GM19023 (cell line): ENCODE data around the gene GRPEL2.
"Not testable (repeated sequence)": the region's sequence is repeated elsewhere in the genome, so short reads cannot be mapped to it uniquely, and the experiment has no call there.

ENCODE experiments used
- ATAC-seq: cut with Tn5 transposase; IDR thresholded peaks from one replicate; pipeline ENCODE4 v1.9.1; 2021; ENCODE audit warnings: mild to moderate bottlenecking, moderate library complexity; ENCODE audit not compliant: unreplicated experiment

GRPEL2 gene

GRCh38 chr5:149391524-149391923 is 46.2 kb downstream of the GRPEL2 start:
- ATAC-seq = no peak

- ATAC-seq = no peak
These were observed 47.4 kb downstream of the GRPEL2 start for GRCh38 chr5:149392718-149393117.

GRCh38 chr5:149394996-149395395 is 49.7 kb downstream of the GRPEL2 start:
- not testable (repeated sequence) for ATAC-seq

- ATAC-seq = no peak
These were observed 52.2 kb downstream of the GRPEL2 start for GRCh38 chr5:149397530-149397929.

- not testable (repeated sequence) for ATAC-seq
These were observed 53.5 kb downstream of the GRPEL2 start for GRCh38 chr5:149398747-149399266.

- no peak for ATAC-seq
These were observed 54.5 kb downstream of the GRPEL2 start for GRCh38 chr5:149399775-149400174.

- no peak for ATAC-seq
These were observed 55.0 kb downstream of the GRPEL2 start for GRCh38 chr5:149400304-149400703.

- ATAC-seq = no peak
These were observed 55.8 kb downstream of the GRPEL2 start for GRCh38 chr5:149401051-149401450.

GRCh38 chr5:149402291-149402690 is 57.0 kb downstream of the GRPEL2 start:
- no peak for ATAC-seq
